Measurements from ENCODE around the gene GNAO1.

Gene GNAO1

GRCh38 chr16:56325956-56326355 lies 134.7 kb downstream of the GNAO1 start:
- H3K27ac ChIP-seq, result no peak overlapping the region
- TF ChIP-seq ZFX (IDR thresholded peaks at IDR 0.05; ENCODE audit: borderline replicate concordance), result no peak
- no peak for TF ChIP-seq CTCF (IDR thresholded peaks at IDR 0.05)

- no peak overlapping the region for H3K27ac ChIP-seq
- TF ChIP-seq CTCF (IDR thresholded peaks at IDR 0.05) (no peak), ZFX (IDR thresholded peaks at IDR 0.05; ENCODE audit: borderline replicate concordance) (no peak)
Measured at GRCh38 chr16:56327071-56327928, 136.0 kb downstream of the GNAO1 start.

- H3K27ac ChIP-seq, result no peak overlapping the region
- TF ChIP-seq ZFX (IDR thresholded peaks at IDR 0.05; ENCODE audit: borderline replicate concordance) (no peak), CTCF (IDR thresholded peaks at IDR 0.05) (no peak)
Measured at GRCh38 chr16:56327929-56328258, 136.6 kb downstream of the GNAO1 start.

GRCh38 chr16:56328276-56329022 lies 137.2 kb downstream of the GNAO1 start:
- TF ChIP-seq CTCF (IDR thresholded peaks at IDR 0.05) (no peak), ZFX (IDR thresholded peaks at IDR 0.05; ENCODE audit: borderline replicate concordance) (no peak)
- no peak overlapping the region for H3K27ac ChIP-seq

- H3K27ac ChIP-seq, result no peak overlapping the region
- TF ChIP-seq CTCF (IDR thresholded peaks at IDR 0.05) (no peak), ZFX (IDR thresholded peaks at IDR 0.05; ENCODE audit: borderline replicate concordance) (no peak)
Measured at GRCh38 chr16:56329887-56330286, 138.6 kb downstream of the GNAO1 start.

- H3K27ac ChIP-seq, result no peak overlapping the region
Measured at GRCh38 chr16:56330476-56330875, 139.2 kb downstream of the GNAO1 start.

More at GRCh38 chr16:56330476-56330875, 139.2 kb downstream of the GNAO1 start:
- TF ChIP-seq CTCF (IDR thresholded peaks at IDR 0.05), result no peak
- TF ChIP-seq ZFX (IDR thresholded peaks at IDR 0.05; ENCODE audit: borderline replicate concordance), result no peak
